Suprapubic skin (tissue), 4 donors: ENCODE data around the gene TSSC4. TPM values are rescaled to one million over a fixed set of nuclear protein-coding genes. Genes with fewer than 3 reads are reported as not detected.

ENCODE experiments used
- DNase-seq, 2 donors: peaks; one replicate each; pipeline ENCODE4 v3.0.0-alpha.2; 2019; ENCODE audit warnings: low spot score in 2 of 2
- H3K27ac ChIP-seq: fragments of 200-600 bp; sonication (generic); one replicate; pipeline ENCODE4 v1.5.1; 2019
- H3K27me3 ChIP-seq: fragments of 200-600 bp; sonication (generic); one replicate; pipeline ENCODE4 v1.5.1; 2019
- H3K36me3 ChIP-seq: fragments of 200-600 bp; sonication (generic); one replicate; pipeline ENCODE4 v1.5.1; 2019
- H3K4me1 ChIP-seq: fragments of 200-600 bp; sonication (generic); one replicate; pipeline ENCODE4 v1.5.1; 2019
- H3K4me3 ChIP-seq: fragments of 200-600 bp; sonication (generic); one replicate; pipeline ENCODE4 v1.5.1; 2019; ENCODE audit warnings: mild to moderate bottlenecking
- H3K9me3 ChIP-seq: fragments of 200-600 bp; sonication (generic); one replicate; pipeline ENCODE4 v1.5.1; 2019
- CTCF ChIP-seq, 2 donors: fragments of 200-600 bp in 1 of 2; fragments of 450-650 bp in 1 of 2; sonication (generic) in 1 of 2; IDR thresholded peaks; one replicate each; pipeline ENCODE4 v1.5.1; 2016 to 2019; ENCODE audit warnings: antibody characterized with exemption in 2 of 2, mild to moderate bottlenecking in 1 of 2, moderate library complexity in 1 of 2
- EP300 ChIP-seq: sonication (generic); formaldehyde crosslinking; IDR thresholded peaks from one replicate; pipeline ENCODE4 v1.6.1; 2017; ENCODE audit warnings: antibody characterized with exemption
- POLR2A ChIP-seq, 2 donors: fragments of 450-650 bp; IDR thresholded peaks; one replicate each; pipeline ENCODE4 v1.6.1; 2017; ENCODE audit warnings: antibody characterized with exemption in 2 of 2, mild to moderate bottlenecking in 2 of 2, moderate library complexity in 2 of 2
- POLR2AphosphoS5 ChIP-seq, 3 donors: sonication (generic); formaldehyde crosslinking; IDR thresholded peaks; one replicate each; pipeline ENCODE4 v1.6.1; 2017; ENCODE audit warnings: antibody characterized with exemption in 3 of 3
- whole genome bisulfite sequencing: methylation state at CpG from one replicate; pipeline ENCODE4 v1.1.5; 2018; 5-methylcytosine and 5-hydroxymethylcytosine counted together
- total RNA-seq, 4 donors: library from RNA; depleted of rRNA; stranded (reverse); fragments of >200 nt; gene quantifications; one replicate each; pipeline ENCODE4 v1.1.0, GENCODE V29; 2016

Gene TSSC4
- total RNA-seq, 4 donors from 2014 or later, result 25.7 to 60.9 (median 51.4) TPM

DNA sequence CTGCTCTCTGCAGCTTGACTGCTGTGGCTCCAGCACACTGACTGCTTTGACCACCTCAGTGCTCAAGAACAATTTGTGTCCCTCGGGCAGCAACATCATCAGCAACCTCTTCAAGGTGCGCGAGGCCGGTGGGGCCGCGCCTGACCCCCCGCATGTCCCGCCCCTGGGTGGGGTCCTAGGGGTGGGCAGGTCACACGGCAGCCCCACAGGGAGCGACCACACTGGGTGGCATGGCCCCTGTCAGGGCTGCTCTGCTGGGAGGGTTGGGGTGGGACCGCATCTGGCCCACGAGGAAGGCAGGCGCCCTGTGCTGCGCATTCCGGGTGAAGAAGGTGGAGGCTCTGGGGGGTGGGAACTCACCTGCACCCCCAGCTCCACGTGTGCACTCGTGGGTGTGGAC, 4.7 kb upstream of the TSSC4 start:
- WGBS, result 20% methylated on average over 1 of the region's 17 CpGs
- no peak overlapping the region for H3K27ac ChIP-seq
- peaks cover 70% of the 10 kb centered on the region for H3K36me3 ChIP-seq
- DNase-seq, result no peak
- no peaks in the 10 kb centered on the region for H3K27me3 ChIP-seq
- peaks cover 41% of the 10 kb centered on the region for H3K4me1 ChIP-seq
- no peaks in the 10 kb centered on the region for H3K9me3 ChIP-seq
- no peak overlapping the region for H3K4me3 ChIP-seq
- TF ChIP-seq EP300 (no peak), POLR2A (IDR thresholded peaks at IDR 0.05) (no peak)

DNA sequence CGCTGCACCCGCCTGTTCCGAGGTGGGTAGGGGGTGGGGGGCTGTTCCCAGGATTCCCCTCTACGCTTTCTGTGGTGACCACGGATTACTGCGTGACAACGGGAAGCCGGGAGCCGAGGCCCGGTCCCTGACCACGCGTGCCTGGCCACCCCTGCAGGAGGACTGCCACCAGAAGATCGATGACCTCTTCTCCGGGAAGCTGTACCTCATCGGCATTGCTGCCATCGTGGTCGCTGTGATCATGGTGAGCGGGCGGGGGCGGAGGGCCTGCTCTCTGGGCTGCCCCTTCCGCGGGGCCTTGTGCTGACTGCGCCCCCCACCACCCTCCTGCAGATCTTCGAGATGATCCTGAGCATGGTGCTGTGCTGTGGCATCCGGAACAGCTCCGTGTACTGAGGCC, 4.1 kb upstream of the TSSC4 start:
- DNase-seq, result no peak
- no peaks in the 10 kb centered on the region for H3K27me3 ChIP-seq
- H3K9me3 ChIP-seq, result no peaks in the 10 kb centered on the region
- H3K4me1 ChIP-seq, result peaks cover 40% of the 10 kb centered on the region
- no peak overlapping the region for H3K4me3 ChIP-seq
- peaks cover 64% of the 10 kb centered on the region for H3K36me3 ChIP-seq
- H3K27ac ChIP-seq, result no peak overlapping the region
- no peak for TF ChIP-seq POLR2A (IDR thresholded peaks at IDR 0.05)
- TF ChIP-seq CTCF (IDR thresholded peaks at IDR 0.05), result no peak
- no peak for TF ChIP-seq EP300
- TF ChIP-seq POLR2AphosphoS5 (IDR thresholded peaks at IDR 0.05), result no peak
- 87% methylated on average over 22 of the region's 26 CpGs for WGBS

DNA sequence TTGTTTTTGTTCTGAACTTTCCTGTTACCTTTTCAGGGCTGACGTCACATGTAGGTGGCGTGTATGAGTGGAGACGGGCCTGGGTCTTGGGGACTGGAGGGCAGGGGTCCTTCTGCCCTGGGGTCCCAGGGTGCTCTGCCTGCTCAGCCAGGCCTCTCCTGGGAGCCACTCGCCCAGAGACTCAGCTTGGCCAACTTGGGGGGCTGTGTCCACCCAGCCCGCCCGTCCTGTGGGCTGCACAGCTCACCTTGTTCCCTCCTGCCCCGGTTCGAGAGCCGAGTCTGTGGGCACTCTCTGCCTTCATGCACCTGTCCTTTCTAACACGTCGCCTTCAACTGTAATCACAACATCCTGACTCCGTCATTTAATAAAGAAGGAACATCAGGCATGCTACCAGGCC, 3.5 kb upstream of the TSSC4 start:
- peaks cover 59% of the 10 kb centered on the region for H3K36me3 ChIP-seq
- H3K4me1 ChIP-seq, result peaks cover 42% of the 10 kb centered on the region
- 98% methylated on average over 10 of the region's 12 CpGs for WGBS

DNA sequence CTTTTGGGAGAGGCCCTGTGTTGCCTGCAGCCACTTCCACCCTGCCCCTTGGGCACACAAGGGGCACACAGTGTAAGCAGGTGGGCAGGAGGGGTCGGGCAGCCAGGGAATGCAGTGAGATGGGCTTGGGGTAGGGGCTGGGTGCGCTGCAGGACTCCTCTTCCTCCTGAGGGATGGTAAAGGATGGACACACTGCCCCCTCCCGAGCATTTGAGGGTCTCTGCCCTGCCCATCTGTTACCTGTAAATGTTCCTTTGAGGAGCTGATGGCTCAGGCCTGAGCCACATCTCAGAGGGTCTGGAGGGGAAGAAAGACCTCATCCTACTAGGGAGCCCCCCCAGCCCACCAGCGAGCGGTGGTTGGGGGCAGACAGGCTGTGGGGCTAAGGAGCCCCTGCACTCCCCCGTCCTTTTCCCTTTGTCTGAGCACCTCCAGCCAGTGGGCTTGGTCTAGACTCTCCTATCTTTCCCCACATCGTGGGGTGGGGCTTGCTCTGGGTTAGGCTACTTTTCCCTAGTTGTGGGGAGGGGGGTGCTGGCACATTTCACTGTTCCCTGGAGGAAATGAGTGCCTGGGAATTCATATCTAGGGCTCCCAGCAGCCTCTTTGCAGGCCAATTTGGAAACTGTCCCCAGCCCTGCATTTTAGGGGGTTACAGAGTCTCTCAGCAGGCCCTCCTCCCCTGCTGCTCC, 1.7 kb upstream of the TSSC4 start:
- TF ChIP-seq POLR2AphosphoS5 (IDR thresholded peaks at IDR 0.05) (no peak), POLR2A (IDR thresholded peaks at IDR 0.05) (no peak), EP300 (no peak)
- Histone ChIP-seq H3K27me3 (no peaks in the 10 kb centered on the region), H3K4me3 (peak overlapping the region; percentile 91), H3K9me3 (no peaks in the 10 kb centered on the region), H3K36me3 (peaks cover 59% of the 10 kb centered on the region), H3K27ac (peak overlapping the region; percentile 93), H3K4me1 (peaks cover 30% of the 10 kb centered on the region)
- no peak for DNase-seq
- 54% methylated on average over 7 of the region's 7 CpGs for WGBS

More for the DNA sequence above, 3.5 kb upstream of the TSSC4 start:
- Histone ChIP-seq H3K9me3 (no peaks in the 10 kb centered on the region), H3K27me3 (no peaks in the 10 kb centered on the region), H3K27ac (no peak overlapping the region), H3K4me3 (no peak overlapping the region)
- no peak for DNase-seq
- TF ChIP-seq EP300, result no peak
- no peak for TF ChIP-seq POLR2AphosphoS5 (IDR thresholded peaks at IDR 0.05)
- no peak for TF ChIP-seq CTCF (IDR thresholded peaks at IDR 0.05)
- no peak for TF ChIP-seq POLR2A (IDR thresholded peaks at IDR 0.05)

GRCh38 chr11:2399488-2400068, 972 bp upstream of the TSSC4 start:
- H3K36me3 ChIP-seq, result peaks cover 59% of the 10 kb centered on the region
- peaks cover 30% of the 10 kb centered on the region for H3K4me1 ChIP-seq
- no peaks in the 10 kb centered on the region for H3K27me3 ChIP-seq
- H3K27ac ChIP-seq, result peak overlapping the region; percentile 93
- DNase-seq, result no peak
- peak overlapping the region; percentile 91 for H3K4me3 ChIP-seq
- 18% methylated on average over 4 of the region's 23 CpGs for whole genome bisulfite sequencing
- H3K9me3 ChIP-seq, result no peaks in the 10 kb centered on the region
- TF ChIP-seq EP300, result no peak
- no peak for TF ChIP-seq POLR2A (IDR thresholded peaks at IDR 0.05)
- TF ChIP-seq POLR2AphosphoS5 (IDR thresholded peaks at IDR 0.05), result no peak
- TF ChIP-seq CTCF (IDR thresholded peaks at IDR 0.05), result no peak

GRCh38 chr11:2400762-2401435, 349 bp downstream of the TSSC4 start:
- 7% methylated on average over 3 of the region's 55 CpGs for WGBS
- no peaks in the 10 kb centered on the region for H3K9me3 ChIP-seq
- H3K27ac ChIP-seq, result peak overlapping the region; percentile 87
- H3K4me1 ChIP-seq, result peaks cover 30% of the 10 kb centered on the region
- no peak for TF ChIP-seq EP300
- no peak for TF ChIP-seq CTCF (IDR thresholded peaks at IDR 0.05)
- peak in 1 of 2 donors; percentile 28 for TF ChIP-seq POLR2A (IDR thresholded peaks at IDR 0.05)
- no peak for TF ChIP-seq POLR2AphosphoS5 (IDR thresholded peaks at IDR 0.05)
- H3K27me3 ChIP-seq, result no peaks in the 10 kb centered on the region
- no peak for DNase-seq
- peaks cover 46% of the 10 kb centered on the region for H3K36me3 ChIP-seq
- H3K4me3 ChIP-seq, result peak overlapping the region; percentile 91
